ENCODE results near the gene DDR1.
"Not testable (repeated sequence)": the region's sequence is repeated elsewhere in the genome, so short reads cannot be mapped to it uniquely, and the experiment has no call there.

Gene DDR1

GRCh38 chr6:30847421-30847970, 36.8 kb upstream of the DDR1 start:
- H3K4me3 ChIP-seq (ENCODE audit: low read depth, low read length), result no peak overlapping the region
- DNase-seq (ENCODE audit: low read depth), result no peak

GRCh38 chr6:30847971-30848436, 36.3 kb upstream of the DDR1 start:
- TF ChIP-seq CTCF (IDR thresholded peaks at IDR 0.05; ENCODE audit: low read depth, low read length) (no peak), POLR2A (IDR thresholded peaks at IDR 0.05; ENCODE audit: extremely low read depth, insufficient read length) (no peak), MYC (IDR thresholded peaks at IDR 0.05; ENCODE audit: low read depth, low read length) (no peak), MAX (IDR thresholded peaks at IDR 0.05; ENCODE audit: low read depth, low read length) (no peak)
- DNase-seq (ENCODE audit: low read depth), result no peak
- H3K4me3 ChIP-seq (ENCODE audit: low read depth, low read length), result no peak overlapping the region

More at GRCh38 chr6:30847421-30847970, 36.8 kb upstream of the DDR1 start:
- TF ChIP-seq CTCF (IDR thresholded peaks at IDR 0.05; ENCODE audit: low read depth, low read length) (no peak), MAX (IDR thresholded peaks at IDR 0.05; ENCODE audit: low read depth, low read length) (no peak), POLR2A (IDR thresholded peaks at IDR 0.05; ENCODE audit: extremely low read depth, insufficient read length) (no peak), MYC (IDR thresholded peaks at IDR 0.05; ENCODE audit: low read depth, low read length) (no peak)

- no peak overlapping the region for H3K4me3 ChIP-seq (ENCODE audit: low read depth, low read length)
- no peak for DNase-seq (ENCODE audit: low read depth)
- TF ChIP-seq MYC (IDR thresholded peaks at IDR 0.05; ENCODE audit: low read depth, low read length), result no peak
- no peak for TF ChIP-seq POLR2A (IDR thresholded peaks at IDR 0.05; ENCODE audit: extremely low read depth, insufficient read length)
- no peak for TF ChIP-seq MAX (IDR thresholded peaks at IDR 0.05; ENCODE audit: low read depth, low read length)
These were observed 34.2 kb upstream of the DDR1 start for GRCh38 chr6:30849903-30850651.

GRCh38 chr6:30852459-30852858, 31.9 kb upstream of the DDR1 start:
- H3K4me3 ChIP-seq (ENCODE audit: low read depth, low read length), result not testable (repeated sequence)

GRCh38 chr6:30854285-30855040, 29.9 kb upstream of the DDR1 start:
- no peak for TF ChIP-seq MYC (IDR thresholded peaks at IDR 0.05; ENCODE audit: low read depth, low read length)
- no peak for TF ChIP-seq POLR2A (IDR thresholded peaks at IDR 0.05; ENCODE audit: extremely low read depth, insufficient read length)
- TF ChIP-seq CTCF (IDR thresholded peaks at IDR 0.05; ENCODE audit: low read depth, low read length), result no peak
- TF ChIP-seq MAX (IDR thresholded peaks at IDR 0.05; ENCODE audit: low read depth, low read length), result no peak
- no peak for DNase-seq (ENCODE audit: low read depth)
- H3K4me3 ChIP-seq (ENCODE audit: low read depth, low read length), result no peak overlapping the region

More at GRCh38 chr6:30852459-30852858, 31.9 kb upstream of the DDR1 start:
- DNase-seq (ENCODE audit: low read depth), result not testable (repeated sequence)

- no peak for DNase-seq (ENCODE audit: low read depth)
- no peak for TF ChIP-seq POLR2A (IDR thresholded peaks at IDR 0.05; ENCODE audit: extremely low read depth, insufficient read length)
- no peak overlapping the region for H3K4me3 ChIP-seq (ENCODE audit: low read depth, low read length)
These were observed 28.8 kb upstream of the DDR1 start for GRCh38 chr6:30855429-30856075.

GRCh38 chr6:30857112-30857511, 27.2 kb upstream of the DDR1 start:
- no peak for TF ChIP-seq CTCF (IDR thresholded peaks at IDR 0.05; ENCODE audit: low read depth, low read length)
- no peak for TF ChIP-seq MAX (IDR thresholded peaks at IDR 0.05; ENCODE audit: low read depth, low read length)
- no peak for TF ChIP-seq POLR2A (IDR thresholded peaks at IDR 0.05; ENCODE audit: extremely low read depth, insufficient read length)
- no peak for TF ChIP-seq MYC (IDR thresholded peaks at IDR 0.05; ENCODE audit: low read depth, low read length)
- H3K4me3 ChIP-seq (ENCODE audit: low read depth, low read length), result no peak overlapping the region

More at GRCh38 chr6:30857112-30857511, 27.2 kb upstream of the DDR1 start:
- DNase-seq (ENCODE audit: low read depth), result no peak

All from NB4 (cell line).